ENCODE data around the gene FADS3. TPM values are rescaled to one million over a fixed set of nuclear protein-coding genes. Genes with fewer than 3 reads are reported as not detected.

The FADS3 gene
- total RNA-seq, 1 experiment from 2014 or later: 65.8 TPM

GRCh38 chr11:61875698-61876097 is 15.6 kb downstream of the FADS3 start:
- Histone ChIP-seq H3K27me3 (ENCODE audit: insufficient read depth, low read length) (no peaks in the 10 kb centered on the region), H2AFZ (ENCODE audit: low read depth, low read length, poor library complexity, severe bottlenecking) (no peak overlapping the region), H3K9me2 (ENCODE audit: insufficient read depth) (no peaks in the 10 kb centered on the region), H3K9me3 (ENCODE audit: control insufficient read depth in 1 of 2, insufficient read depth in 1 of 2, low read depth in 1 of 2, low read length in 2 of 2) (no peaks in the 10 kb centered on the region), H3K9ac (ENCODE audit: low read length) (no peak overlapping the region), H3K27ac (ENCODE audit: low read depth, low read length) (no peak overlapping the region), H3K36me3 (ENCODE audit: control insufficient read depth in 1 of 2, insufficient read depth in 2 of 2, low read length in 2 of 2) (no peaks in the 10 kb centered on the region; a peak in 1 of 4 replicates), H3K79me2 (ENCODE audit: insufficient read depth, low read length) (no peaks in the 10 kb centered on the region), H3K4me2 (ENCODE audit: low read length) (no peak overlapping the region), H4K20me1 (ENCODE audit: insufficient read depth) (no peaks in the 10 kb centered on the region), H3K4me3 (replicated peaks in 1 of 2; ENCODE audit: low read depth in 1 of 2, low read length in 2 of 2) (no peak overlapping the region), H3K4me1 (ENCODE audit: control insufficient read depth in 1 of 2, insufficient read depth in 2 of 2, low read length in 2 of 2) (peaks cover 9 to 20% of the 10 kb centered on the region in 2 experiments)
- intact Hi-C loops (cut with micrococcal nuclease): no loop called here
- RAD21 ChIA-PET (ENCODE audit: low non-redundant PET in 1 of 2, low total read pairs in 2 of 2, uncharacterized antibody in 2 of 2, unreplicated experiment in 2 of 2): no interaction called here
- DNase-seq (ENCODE audit: low read depth, low spot score) (no peak), ATAC-seq (no peak)
- CTCF ChIA-PET: interaction anchor here (1.1 to 6.1 kb wide), 3 partner anchors 72 to 232 kb away, joined by 5 to 35 read pairs (median 16); no protein-coding TSS in a partner anchor
- TF ChIP-seq EZH2phosphoT487 (IDR thresholded peaks at IDR 0.05; ENCODE audit: borderline replicate concordance) (no peak), JUND (IDR thresholded peaks at IDR 0.05) (no peak), SIN3A (IDR thresholded peaks at IDR 0.05; ENCODE audit: low read depth) (no peak), SP1 (IDR thresholded peaks at IDR 0.05; ENCODE audit: low read depth) (no peak), CEBPB (IDR thresholded peaks at IDR 0.05; ENCODE audit: low read depth) (no peak), RAD21 (IDR thresholded peaks at IDR 0.05; ENCODE audit: low read depth) (no peak), FOSL1 (IDR thresholded peaks at IDR 0.05; ENCODE audit: low read depth) (no peak), POLR2A (IDR thresholded peaks at IDR 0.05; ENCODE audit: borderline replicate concordance, extremely low read depth, insufficient read depth, insufficient read length) (no peak), EGR1 (IDR thresholded peaks at IDR 0.05; ENCODE audit: low read depth) (no peak), ZNF274 (IDR thresholded peaks at IDR 0.05; ENCODE audit: low read depth, low read length) (no peak), ATF3 (IDR thresholded peaks at IDR 0.05) (no peak), YY1 (IDR thresholded peaks at IDR 0.05; ENCODE audit: extremely low read depth, insufficient replicate concordance, low read depth, low read length) (no peak), ZBTB33 (IDR thresholded peaks at IDR 0.05; ENCODE audit: extremely low read depth, insufficient replicate concordance, low read length) (no peak), POLR2AphosphoS5 (IDR thresholded peaks at IDR 0.05; ENCODE audit: low read depth, low read length) (no peak), CBX3 (IDR thresholded peaks at IDR 0.05; ENCODE audit: low read depth) (no peak)
- POLR2A ChIA-PET: no interaction called here
- no TSS peak for BruUV-seq (replicated peaks)

Data from HCT116 (cell line).